IMR-90 (cell line): ENCODE measurements around the gene RBFOX2. TPM values are rescaled to one million over a fixed set of nuclear protein-coding genes. Genes with fewer than 3 reads are reported as not detected.
A peak's percentile ranks its signal among the peaks of the same experiment; 100 is the strongest.

Experiments used
- ATAC-seq: fragments of 200-7000 bp; cut with Tn5 transposase; 2 replicates; pipeline ENCODE4 v1.9.1; 2020; ENCODE audit warnings: low read depth, mild to moderate bottlenecking, moderate library complexity
- BruUV-seq: library from RNA; stranded (reverse); fragments of 400-500 nt; replicated peaks from 2 replicates; lab custom pipeline; 2021; lab: Mats Ljungman, UMichigan
- CTCF ChIA-PET: fragments of 300-600 bp; formaldehyde crosslinking; extraction: SDS; loops from one replicate; lab custom pipeline; 2021; ENCODE audit warnings: antibody characterized with exemption; lab: Yijun Ruan, JAX
- POLR2A ChIA-PET: fragments of 300-600 bp; sonication (Branson Sonifier 250); formaldehyde crosslinking; loops from one replicate; lab custom pipeline; 2022; ENCODE audit warnings: antibody characterized with exemption; ENCODE audit not compliant: unreplicated experiment; lab: Charles Lee
- DNase-seq: peaks from one replicate; pipeline ENCODE4 v3.0.0; 2013
- H2AFZ ChIP-seq: replicated peaks from 2 replicates; pipeline ENCODE3; 2013; ENCODE audit warnings: low read length, mild to moderate bottlenecking; ENCODE audit not compliant: poor library complexity
- H2AK5ac ChIP-seq: 2 replicates; pipeline ENCODE4 v1.6.1; 2013; ENCODE audit warnings: low read depth, low read length, inconsistent platforms
- H2AK9ac ChIP-seq: replicated peaks from 2 replicates; pipeline ENCODE3; 2013; ENCODE audit warnings: mild to moderate bottlenecking, low read depth, low read length, moderate library complexity; ENCODE audit not compliant: poor library complexity
- H2BK120ac ChIP-seq: 2 replicates; pipeline ENCODE4 v1.6.1; 2013; ENCODE audit warnings: low read depth, low read length, inconsistent platforms
- H2BK15ac ChIP-seq: 3 replicates; pipeline ENCODE4 v1.6.1; 2013; ENCODE audit warnings: low read depth, low read length, inconsistent platforms
- H2BK20ac ChIP-seq: 2 replicates; pipeline ENCODE4 v1.6.1; 2013; ENCODE audit warnings: low read depth, mild to moderate bottlenecking, inconsistent platforms, low read length, moderate library complexity
- H2BK5ac ChIP-seq: 2 replicates; pipeline ENCODE4 v1.6.1; 2013; ENCODE audit warnings: mild to moderate bottlenecking, low read depth, low read length, inconsistent platforms; ENCODE audit not compliant: poor library complexity, severe bottlenecking
- H3K14ac ChIP-seq: replicated peaks from 2 replicates; pipeline ENCODE4 v1.6.1; 2013; ENCODE audit warnings: low read depth, low read length, inconsistent platforms
- H3K18ac ChIP-seq: 2 replicates; pipeline ENCODE4 v1.6.1; 2013; ENCODE audit warnings: low read depth, low read length, control low read depth
- H3K23ac ChIP-seq: 2 replicates; pipeline ENCODE4 v1.6.1; 2013; ENCODE audit warnings: low read depth, low read length, inconsistent platforms
- H3K27ac ChIP-seq: 2 replicates; pipeline ENCODE4 v1.5.1; 2013; ENCODE audit warnings: mild to moderate bottlenecking, control low read depth, low read length; ENCODE audit not compliant: insufficient read depth
- H3K27me3 ChIP-seq: 2 replicates; pipeline ENCODE4 v1.6.1; 2013; ENCODE audit warnings: low read length; ENCODE audit not compliant: control insufficient read depth, insufficient read depth
- H3K36me3 ChIP-seq: 2 replicates; pipeline ENCODE4 v1.6.1; 2013; ENCODE audit warnings: low read length, mixed read lengths; ENCODE audit not compliant: control insufficient read depth, insufficient read depth
- H3K4ac ChIP-seq: 2 replicates; pipeline ENCODE4 v1.6.1; 2013; ENCODE audit warnings: low read depth, low read length, inconsistent platforms
- H3K4me1 ChIP-seq: 2 replicates; pipeline ENCODE4 v1.6.1; 2013; ENCODE audit warnings: low read length, mixed read lengths; ENCODE audit not compliant: control insufficient read depth, insufficient read depth
- H3K4me2 ChIP-seq: 2 replicates; pipeline ENCODE4 v1.6.1; 2013; ENCODE audit warnings: low read depth, mild to moderate bottlenecking, control low read depth, low read length, moderate library complexity
- H3K4me3 ChIP-seq: 2 replicates; pipeline ENCODE4 v1.5.1; 2013; ENCODE audit warnings: low read depth, mild to moderate bottlenecking, control low read depth, low read length, moderate library complexity; ENCODE audit not compliant: insufficient read depth
- H3K56ac ChIP-seq: 2 replicates; pipeline ENCODE4 v1.6.1; 2013; ENCODE audit warnings: low read length, inconsistent platforms; ENCODE audit not compliant: insufficient read depth; ENCODE audit errors: extremely low read depth
- H3K79me1 ChIP-seq, 2 experiments: 2 replicates each; pipeline ENCODE4 v1.6.1; 2013; ENCODE audit warnings: low read length in 2 of 2, inconsistent platforms in 1 of 2, low read depth in 1 of 2
- H3K9ac ChIP-seq: 2 replicates; pipeline ENCODE4 v1.6.1; 2013; ENCODE audit warnings: low read depth, low read length, control low read depth
- H3K9me1 ChIP-seq: 2 replicates; pipeline ENCODE4 v1.6.1; 2013; ENCODE audit warnings: low read length, inconsistent platforms; ENCODE audit not compliant: insufficient read depth
- H3K9me3 ChIP-seq: 2 replicates; pipeline ENCODE4 v1.6.1; 2013; ENCODE audit warnings: low read length; ENCODE audit not compliant: control insufficient read depth, insufficient read depth
- H4K20me1 ChIP-seq: 2 replicates; pipeline ENCODE4 v1.6.1; 2013; ENCODE audit warnings: low read length, inconsistent platforms; ENCODE audit not compliant: insufficient read depth
- H4K5ac ChIP-seq: 2 replicates; pipeline ENCODE4 v1.6.1; 2013; ENCODE audit warnings: mild to moderate bottlenecking, low read depth, low read length, control low read depth
- H4K8ac ChIP-seq, 2 experiments: 2 replicates each; pipeline ENCODE4 v1.6.1; 2013; ENCODE audit warnings: low read depth in 2 of 2, low read length in 2 of 2, control low read depth in 1 of 2, inconsistent platforms in 1 of 2
- H4K91ac ChIP-seq: 2 replicates; pipeline ENCODE4 v1.6.1; 2013; ENCODE audit warnings: low read depth, low read length, inconsistent platforms; ENCODE audit not compliant: insufficient read depth
- BHLHE40 ChIP-seq: fragments of 150-350 bp; IDR thresholded peaks from 2 replicates; pipeline ENCODE4 v1.6.1; 2016; ENCODE audit warnings: mild to moderate bottlenecking, low read depth, low read length
- CEBPB ChIP-seq: IDR thresholded peaks from 2 replicates; pipeline ENCODE4 v1.6.1; 2012; ENCODE audit warnings: low read depth, low read length, improper control_type of control experiment
- CHD1 ChIP-seq: IDR thresholded peaks from 2 replicates; pipeline ENCODE4 v1.6.1; 2012; ENCODE audit warnings: low read depth, low read length, improper control_type of control experiment
- MXI1 ChIP-seq: IDR thresholded peaks from 2 replicates; pipeline ENCODE4 v1.6.1; 2012; ENCODE audit warnings: low read depth, mild to moderate bottlenecking, low read length, moderate library complexity, borderline replicate concordance
- USF2 ChIP-seq: fragments of 150-350 bp; IDR thresholded peaks from 2 replicates; pipeline ENCODE4 v1.6.1; 2017; ENCODE audit warnings: mild to moderate bottlenecking, antibody characterized with exemption, low read length, low read depth
- WGBS, 2 experiments: methylation state at CpG; one replicate each; pipeline versions ENCODE4 v1.1.5 to v1.1.7; 2013; ENCODE audit warnings: missing lambda C conversion rate in 2 of 2; ENCODE audit not compliant: insufficient read length in 1 of 2; ENCODE audit errors: extremely low coverage in 2 of 2; 5-methylcytosine and 5-hydroxymethylcytosine counted together
- dilution Hi-C: fragments of 300-500 bp; cut with HindIII; formaldehyde crosslinking; loops from one replicate; pipeline ENCODE4 v1.14.3; 2018; ENCODE audit warnings: low sequenced_read_pairs; ENCODE audit not compliant: unreplicated experiment
- in situ Hi-C: fragments of 300-500 bp; cut with MboI; formaldehyde crosslinking; loops from 3 replicates; pipeline ENCODE4 v1.14.3; 2019; ENCODE audit warnings: low sequenced_read_pairs, inconsistent platforms, mixed read lengths
- intact Hi-C: fragments of 100-400 bp; cut with micrococcal nuclease; formaldehyde crosslinking; loops from 2 replicates; pipeline ENCODE4 v1.10.0; 2022
- polyA plus RNA-seq, 3 experiments: library from polyadenylated mRNA; depleted of rRNA; stranded (reverse); fragments of >200 nt; gene quantifications; 2 replicates each; pipeline ENCODE4 v1.2.3, GENCODE V29; 2012; ENCODE audit warnings: low replicate concordance in 1 of 3
- total RNA-seq: library from RNA; depleted of rRNA; stranded (reverse); fragments of >200 nt; gene quantifications from 2 replicates; pipeline ENCODE4 v1.2.3, GENCODE V29; 2012

Gene RBFOX2
- total and polyA plus RNA-seq, 2 of the 4 experiments (the other 2 are of a cell fraction): 146 to 178 TPM

- peak overlapping the region; percentile 75 for H3K4ac ChIP-seq
- POLR2A ChIA-PET: interaction anchor here (0.6 to 0.9 kb wide), 2 partner anchors 285 to 287 kb away, joined by 4 to 5 read pairs; no protein-coding TSS in a partner anchor
- peak overlapping the region; percentile 64 for H3K9ac ChIP-seq
- ATAC-seq (peak; percentile 94), DNase-seq (peak; percentile 91)
- CTCF ChIA-PET: interaction anchor here (1.2 to 1.4 kb wide), 3 partner anchors 75 to 288 kb away, joined by 3 to 7 read pairs (median 3); no protein-coding TSS in a partner anchor
- BruUV-seq: no TSS peak
- WGBS, 2 experiments: 0% methylated on average over 2 of the region's 9 CpGs; no CpG with 5 or more reads in 1 of the 2 experiments
- H3K27me3 ChIP-seq: no peaks in the 10 kb centered on the region
- peak overlapping the region; percentile 77 for H2BK5ac ChIP-seq
- 0 out of 2 replicates have a peak overlapping the region, but pooled peaks have one; percentile 11 for H3K18ac ChIP-seq
- peaks cover 47% of the 10 kb centered on the region for H4K20me1 ChIP-seq
- peak overlapping the region; percentile 36 for H3K4me3 ChIP-seq
- H3K23ac ChIP-seq: peak overlapping the region; percentile 62
- H3K36me3 ChIP-seq: no peaks in the 10 kb centered on the region
- peak overlapping the region; percentile 56; the same call in 1 of the 2 replicates for H2AK5ac ChIP-seq
- in situ Hi-C loops: no loop called here
- no peaks in the 10 kb centered on the region for H3K9me3 ChIP-seq
- H3K9me1 ChIP-seq: peaks cover 19% of the 10 kb centered on the region
- peak overlapping the region; percentile 59 for H3K14ac ChIP-seq
- peak overlapping the region; percentile 94 for H3K4me2 ChIP-seq
- H4K8ac ChIP-seq: peak overlapping the region in 1 of 2 experiments; percentile 72; a peak in 2 of 4 replicates
- H2BK20ac ChIP-seq: peak overlapping the region; percentile 18; the same call in 1 of the 2 replicates
- H2AK9ac ChIP-seq: peak overlapping the region; percentile 83
- dilution Hi-C loops: no loop called here
- H3K27ac ChIP-seq: peak overlapping the region; percentile 80
- TF ChIP-seq CHD1 (no peak), USF2 (no peak), CEBPB (no peak), BHLHE40 (0 out of 2 replicates have a peak, but pooled peaks have one; percentile 6), MXI1 (no peak)
- H4K91ac ChIP-seq: peak overlapping the region; percentile 26
- H3K56ac ChIP-seq: peak overlapping the region; percentile 63; the same call in 1 of the 2 replicates
- intact Hi-C loops: loop anchor here (1.0 to 5.0 kb wide), 2 partner anchors 76 to 563 kb away; no protein-coding TSS in a partner anchor
- H4K5ac ChIP-seq: no peak overlapping the region
- H3K79me1 ChIP-seq: peaks cover 31 to 87% of the 10 kb centered on the region in 2 experiments
- H2AFZ ChIP-seq: no peak overlapping the region
- H3K4me1 ChIP-seq: peaks cover 12% of the 10 kb centered on the region
- H2BK120ac ChIP-seq: peak overlapping the region; percentile 33
- H2BK15ac ChIP-seq: peak overlapping the region; percentile 24; the same call in 1 of the 3 replicates
These were observed 113.8 kb downstream of the RBFOX2 start for GRCh38 chr22:35914665-35915476.
